Measurements from ENCODE around the gene TRIM44.

TRIM44 gene

GRCh38 chr11:35635933-35636332 lies 26.6 kb upstream of the TRIM44 start:
- no peak overlapping the region for H3K27ac ChIP-seq
- TF ChIP-seq, protein P1, sequence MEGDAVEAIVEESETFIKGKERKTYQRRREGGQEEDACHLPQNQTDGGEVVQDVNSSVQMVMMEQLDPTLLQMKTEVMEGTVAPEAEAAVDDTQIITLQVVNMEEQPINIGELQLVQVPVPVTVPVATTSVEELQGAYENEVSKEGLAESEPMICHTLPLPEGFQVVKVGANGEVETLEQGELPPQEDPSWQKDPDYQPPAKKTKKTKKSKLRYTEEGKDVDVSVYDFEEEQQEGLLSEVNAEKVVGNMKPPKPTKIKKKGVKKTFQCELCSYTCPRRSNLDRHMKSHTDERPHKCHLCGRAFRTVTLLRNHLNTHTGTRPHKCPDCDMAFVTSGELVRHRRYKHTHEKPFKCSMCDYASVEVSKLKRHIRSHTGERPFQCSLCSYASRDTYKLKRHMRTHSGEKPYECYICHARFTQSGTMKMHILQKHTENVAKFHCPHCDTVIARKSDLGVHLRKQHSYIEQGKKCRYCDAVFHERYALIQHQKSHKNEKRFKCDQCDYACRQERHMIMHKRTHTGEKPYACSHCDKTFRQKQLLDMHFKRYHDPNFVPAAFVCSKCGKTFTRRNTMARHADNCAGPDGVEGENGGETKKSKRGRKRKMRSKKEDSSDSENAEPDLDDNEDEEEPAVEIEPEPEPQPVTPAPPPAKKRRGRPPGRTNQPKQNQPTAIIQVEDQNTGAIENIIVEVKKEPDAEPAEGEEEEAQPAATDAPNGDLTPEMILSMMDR (IDR thresholded peaks at IDR 0.05; ENCODE audit: low read depth, low read length, missing control alignments): no peak
- DNase-seq: no peak
- in situ Hi-C loops (cut with HindIII; ENCODE audit: low pct_ligation_motif_present, low sequenced_read_pairs): no loop called here
- H3K4me3 ChIP-seq (ENCODE audit: low read depth, low read length): no peak overlapping the region
- H3K27me3 ChIP-seq (replicated peaks): no peaks in the 10 kb centered on the region
- H3K36me3 ChIP-seq (replicated peaks): no peaks in the 10 kb centered on the region

DNA sequence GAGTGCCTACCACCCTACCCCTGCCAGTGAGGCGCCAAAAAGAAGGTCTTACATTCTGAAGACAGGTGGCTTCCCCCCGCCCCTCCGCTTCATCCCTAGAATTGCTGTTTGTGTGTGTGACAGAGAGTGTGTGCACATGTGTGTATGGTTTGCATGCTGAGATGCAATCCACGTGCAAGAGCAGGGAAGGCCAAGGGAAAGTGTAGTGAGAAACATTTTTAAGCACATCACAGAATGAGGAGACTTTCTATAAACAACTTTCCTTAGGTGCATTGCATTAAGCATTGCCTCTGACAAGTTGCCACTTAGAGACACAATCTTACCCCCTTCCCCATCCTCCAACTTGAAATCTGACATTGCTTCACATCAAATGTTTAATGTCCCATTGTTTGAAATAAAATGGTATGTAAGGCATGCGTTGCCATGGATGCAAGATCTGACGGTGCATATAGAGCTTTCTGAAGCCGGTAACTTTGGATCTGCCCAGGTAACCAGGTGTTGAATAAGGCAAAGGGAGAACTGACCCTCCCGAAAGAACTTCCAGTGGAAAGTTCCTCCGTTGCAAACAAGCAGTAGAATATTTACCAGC lies 22.9 kb upstream of the TRIM44 start:
- DNase-seq: no peak
- in situ Hi-C loops (cut with HindIII; ENCODE audit: low pct_ligation_motif_present, low sequenced_read_pairs): no loop called here
- Histone ChIP-seq H3K36me3 (replicated peaks) (no peaks in the 10 kb centered on the region), H3K4me3 (ENCODE audit: low read depth, low read length) (no peak overlapping the region), H3K27me3 (replicated peaks) (no peaks in the 10 kb centered on the region), H3K27ac (no peak overlapping the region)
- TF ChIP-seq, protein P1 (IDR thresholded peaks at IDR 0.05; ENCODE audit: low read depth, low read length, missing control alignments): no peak

DNA sequence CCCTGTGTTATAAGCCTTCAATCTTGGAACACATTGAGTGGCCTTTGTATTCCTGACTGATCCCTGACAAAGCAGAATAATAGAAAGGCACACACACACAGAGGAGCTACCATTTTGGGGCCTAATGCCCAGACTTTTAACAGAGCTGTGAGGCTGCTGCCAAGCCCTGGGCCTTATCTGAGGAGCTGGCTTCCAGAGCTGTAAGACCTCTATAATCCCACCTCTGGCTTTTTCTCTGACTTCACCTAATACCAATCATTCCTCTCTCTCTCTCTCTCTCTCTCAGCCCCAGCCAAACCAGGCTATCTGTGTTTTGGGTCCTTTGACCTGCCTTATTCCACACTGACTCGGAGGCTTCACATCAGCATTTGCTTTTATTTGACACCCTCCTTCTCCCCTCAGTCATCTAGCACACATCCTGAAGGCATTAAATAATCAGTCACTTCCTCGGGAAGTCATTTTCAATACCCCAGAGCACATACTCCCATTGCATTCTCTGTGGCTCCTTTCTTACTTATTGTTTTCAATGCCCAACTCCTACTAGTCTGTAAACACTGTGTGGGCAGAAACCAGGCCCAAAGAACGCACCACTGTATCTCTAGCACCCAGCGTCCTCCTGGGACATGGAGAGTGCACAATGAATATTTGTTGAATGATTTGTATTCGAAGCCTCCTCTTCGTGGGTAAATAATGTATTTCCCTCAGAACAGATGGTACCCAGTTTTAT lies 21.2 kb upstream of the TRIM44 start:
- no peak for DNase-seq
- no peaks in the 10 kb centered on the region for H3K36me3 ChIP-seq (replicated peaks)
- in situ Hi-C loops (cut with HindIII; ENCODE audit: low pct_ligation_motif_present, low sequenced_read_pairs): no loop called here

DNA sequence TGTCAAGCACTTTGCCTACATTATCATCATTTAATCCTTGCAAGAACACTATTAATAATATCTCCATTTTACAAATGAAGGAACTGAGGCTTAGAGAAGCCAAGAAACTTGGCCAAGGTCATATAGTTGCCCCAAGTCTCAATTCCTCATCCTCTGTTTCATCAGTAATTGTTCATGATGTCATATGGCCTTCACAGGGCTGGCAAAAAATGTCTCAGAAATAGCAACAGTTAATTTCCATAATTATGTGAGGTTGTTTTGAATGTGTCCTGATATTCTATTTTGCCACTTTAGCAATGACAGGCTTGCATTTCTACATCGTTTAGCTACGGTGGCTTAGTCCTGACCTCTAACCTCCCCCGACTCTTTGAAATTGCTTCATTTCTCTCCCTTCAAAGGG lies 20.6 kb upstream of the TRIM44 start:
- TF ChIP-seq, protein P1 (IDR thresholded peaks at IDR 0.05; ENCODE audit: low read depth, low read length, missing control alignments): no peak
- no peak for DNase-seq
- no peak overlapping the region for H3K4me3 ChIP-seq (ENCODE audit: low read depth, low read length)
- no peak overlapping the region for H3K27ac ChIP-seq
- in situ Hi-C loops (cut with HindIII; ENCODE audit: low pct_ligation_motif_present, low sequenced_read_pairs): no loop called here
- H3K27me3 ChIP-seq (replicated peaks): no peaks in the 10 kb centered on the region
- no peaks in the 10 kb centered on the region for H3K36me3 ChIP-seq (replicated peaks)

More for the DNA sequence above, 21.2 kb upstream of the TRIM44 start:
- Histone ChIP-seq H3K4me3 (ENCODE audit: low read depth, low read length) (no peak overlapping the region), H3K27ac (no peak overlapping the region), H3K27me3 (replicated peaks) (no peaks in the 10 kb centered on the region)
- TF ChIP-seq, protein P1 (IDR thresholded peaks at IDR 0.05; ENCODE audit: low read depth, low read length, missing control alignments): no peak

DNA sequence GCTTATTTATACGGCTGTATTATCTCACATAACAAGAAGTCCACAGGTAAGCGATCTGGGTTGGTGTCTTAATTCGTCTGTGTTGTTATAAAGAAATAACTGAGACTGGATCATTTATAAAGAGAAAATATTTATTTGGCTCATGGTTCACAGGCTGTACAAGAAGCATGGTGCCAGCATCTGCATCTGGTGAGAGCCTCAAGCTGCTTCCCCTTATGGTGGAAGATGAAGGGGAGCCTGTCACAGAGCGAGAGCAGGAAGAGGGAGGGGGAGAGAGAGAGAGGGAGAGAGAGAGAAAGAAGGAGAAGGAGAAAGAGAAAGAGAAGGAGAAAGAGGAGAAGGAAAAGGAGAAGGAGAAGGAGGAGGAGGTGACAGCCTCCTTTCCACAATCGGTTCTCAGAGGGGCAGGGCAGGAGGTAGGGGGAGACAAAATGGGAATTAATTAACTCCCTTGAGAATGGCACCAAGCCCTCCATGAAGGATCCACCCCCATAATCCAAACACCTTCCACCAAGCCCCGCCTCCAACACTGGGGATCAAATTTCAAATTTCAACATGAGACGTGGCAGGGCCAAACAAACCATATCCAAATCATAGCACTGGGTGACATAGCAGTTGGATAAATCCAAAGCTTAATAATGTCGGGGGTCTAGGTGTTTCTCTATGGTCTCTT lies 15.0 kb upstream of the TRIM44 start:
- no peaks in the 10 kb centered on the region for H3K36me3 ChIP-seq (replicated peaks)
- no peak for DNase-seq
- no peaks in the 10 kb centered on the region for H3K27me3 ChIP-seq (replicated peaks)
- H3K27ac ChIP-seq: no peak overlapping the region
- no peak overlapping the region for H3K4me3 ChIP-seq (ENCODE audit: low read depth, low read length)
- TF ChIP-seq, protein P1 (IDR thresholded peaks at IDR 0.05; ENCODE audit: low read depth, low read length, missing control alignments): no peak
- in situ Hi-C loops (cut with HindIII; ENCODE audit: low pct_ligation_motif_present, low sequenced_read_pairs): no loop called here

Measured in brain microvascular endothelial cell (primary cell).